ENCODE measurements around the gene BSG.
A peak's percentile ranks its signal among the peaks of the same experiment; 100 is the strongest.

BSG gene

DNA sequence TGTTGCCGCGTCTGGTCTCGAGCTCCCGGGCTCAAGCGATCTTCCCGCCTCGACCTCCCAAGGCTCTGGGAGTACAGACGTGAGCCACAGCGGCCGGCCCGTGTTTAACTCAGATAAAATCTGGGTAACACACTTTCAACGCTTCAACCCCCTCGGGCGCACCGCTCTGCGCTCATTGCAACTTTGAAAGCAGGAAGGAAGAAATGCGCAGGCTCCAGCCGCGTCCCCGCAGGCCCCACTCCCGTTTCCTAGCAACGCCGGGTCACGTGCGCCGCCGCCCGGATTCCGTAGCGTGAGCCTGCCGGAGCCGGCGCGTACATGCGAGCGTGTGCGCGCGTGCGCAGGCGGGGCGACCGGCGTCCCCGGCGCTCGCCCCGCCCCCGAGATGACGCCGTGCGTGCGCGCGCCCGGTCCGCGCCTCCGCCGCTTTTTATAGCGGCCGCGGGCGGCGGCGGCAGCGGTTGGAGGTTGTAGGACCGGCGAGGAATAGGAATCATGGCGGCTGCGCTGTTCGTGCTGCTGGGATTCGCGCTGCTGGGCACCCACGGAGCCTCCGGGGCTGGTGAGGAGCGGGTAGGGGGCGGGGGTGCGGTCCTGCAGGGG lies at the start of gene BSG:
BSG (plus strand) TSS at position 457 of the 603 bp plus-strand sequence; CDS start at position 496, 39 bp downstream.
- FAIRE-seq, result peak; percentile 70

DNA sequence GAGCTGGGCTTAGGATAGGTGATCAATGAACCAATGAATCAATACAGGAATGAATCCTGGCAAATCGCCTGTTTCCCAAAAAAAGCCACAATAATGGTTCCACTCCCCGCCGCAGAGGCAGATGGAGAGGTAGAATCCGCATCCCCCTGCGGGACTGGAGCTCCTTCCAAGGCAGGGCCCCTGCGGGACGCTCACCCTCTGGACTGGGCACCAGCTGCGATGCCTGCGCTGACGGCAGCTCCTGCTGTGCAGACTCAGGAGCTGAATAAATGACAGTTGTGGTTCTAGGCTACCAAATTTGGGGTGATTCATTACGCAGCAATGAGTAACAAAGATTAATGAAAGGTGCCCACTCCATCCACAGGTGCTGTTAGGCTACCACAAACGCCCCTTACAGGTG lies 49.7 kb upstream of the BSG start:
- no peak for FAIRE-seq

DNA sequence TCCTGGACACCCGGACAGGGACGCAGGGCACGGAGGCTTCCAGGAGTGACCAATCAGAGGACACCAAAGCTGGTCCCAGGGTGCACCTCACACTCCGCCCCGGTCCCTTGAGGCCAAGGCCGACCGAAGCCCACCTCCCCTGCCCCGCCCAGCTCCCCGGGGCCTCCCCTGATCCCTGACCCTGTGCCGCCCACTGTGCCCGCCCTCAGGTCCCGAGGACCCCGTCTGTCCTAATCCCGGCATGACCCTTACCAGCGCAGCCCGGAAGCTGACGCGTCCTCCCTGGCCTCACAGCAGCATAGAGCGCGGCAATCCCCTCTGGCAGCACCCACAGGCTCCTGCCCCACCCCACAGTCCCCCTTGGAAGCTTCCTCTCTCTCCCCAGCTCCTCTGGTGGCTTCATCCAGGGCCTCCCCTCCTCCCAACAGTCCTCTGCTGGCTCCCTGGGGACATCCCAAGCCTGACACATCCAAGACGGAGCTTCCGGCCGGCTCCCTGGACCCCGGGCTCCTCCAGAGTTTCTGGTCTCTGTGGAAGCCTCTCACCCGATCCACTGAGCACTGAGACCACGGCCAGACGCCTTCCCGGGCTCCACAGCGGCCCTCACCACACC lies 48.2 kb upstream of the BSG start:
- FAIRE-seq, result no peak

DNA sequence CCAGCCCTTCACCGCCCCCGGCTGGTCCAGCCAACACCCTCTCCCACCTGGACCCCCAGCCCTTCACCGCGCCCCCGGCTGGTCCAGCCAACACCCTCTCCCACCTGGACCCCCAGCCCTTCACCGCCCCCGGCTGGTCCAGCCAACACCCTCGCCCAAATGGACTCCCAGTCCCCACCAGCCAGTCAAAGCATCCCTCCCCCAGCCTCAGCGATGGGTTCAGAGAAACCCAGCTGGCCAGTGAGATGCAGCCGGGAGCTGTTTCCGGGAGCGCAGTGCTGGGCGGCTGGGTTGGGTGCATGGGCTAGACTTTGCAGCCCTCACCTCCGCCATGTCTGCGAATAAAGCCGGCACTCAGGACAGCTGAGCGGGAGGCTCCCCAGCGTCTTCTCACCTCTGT lies 47.4 kb upstream of the BSG start:
- FAIRE-seq, result no peak

DNA sequence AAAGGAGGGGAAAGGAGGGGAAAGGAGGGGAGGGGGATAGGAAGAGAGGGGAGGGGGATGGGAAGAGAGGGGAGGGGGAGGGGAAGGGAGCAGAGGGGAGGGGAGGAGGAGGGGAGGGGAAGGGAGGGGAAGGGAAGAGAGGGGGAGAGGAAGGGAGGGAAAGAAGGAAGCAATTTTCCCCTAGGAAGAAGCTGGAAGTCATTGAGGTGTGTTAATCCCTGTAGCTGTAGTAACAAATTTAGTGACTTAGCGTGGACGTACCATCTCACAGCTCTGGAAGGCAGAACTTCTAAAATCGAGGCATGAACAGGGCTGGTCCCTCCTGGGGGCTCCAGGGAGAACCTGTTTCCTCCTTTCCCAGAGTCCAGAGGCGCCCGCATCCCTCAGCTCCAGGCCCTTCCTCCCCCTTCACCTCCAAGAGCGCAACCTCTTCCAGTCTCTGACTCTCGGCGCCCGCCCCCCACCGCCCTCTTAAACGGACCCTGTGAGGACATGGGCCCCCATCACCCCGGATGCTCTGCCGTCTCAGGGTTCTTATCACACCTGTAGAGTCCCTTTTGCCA lies 46.5 kb upstream of the BSG start:
- no peak for FAIRE-seq

DNA sequence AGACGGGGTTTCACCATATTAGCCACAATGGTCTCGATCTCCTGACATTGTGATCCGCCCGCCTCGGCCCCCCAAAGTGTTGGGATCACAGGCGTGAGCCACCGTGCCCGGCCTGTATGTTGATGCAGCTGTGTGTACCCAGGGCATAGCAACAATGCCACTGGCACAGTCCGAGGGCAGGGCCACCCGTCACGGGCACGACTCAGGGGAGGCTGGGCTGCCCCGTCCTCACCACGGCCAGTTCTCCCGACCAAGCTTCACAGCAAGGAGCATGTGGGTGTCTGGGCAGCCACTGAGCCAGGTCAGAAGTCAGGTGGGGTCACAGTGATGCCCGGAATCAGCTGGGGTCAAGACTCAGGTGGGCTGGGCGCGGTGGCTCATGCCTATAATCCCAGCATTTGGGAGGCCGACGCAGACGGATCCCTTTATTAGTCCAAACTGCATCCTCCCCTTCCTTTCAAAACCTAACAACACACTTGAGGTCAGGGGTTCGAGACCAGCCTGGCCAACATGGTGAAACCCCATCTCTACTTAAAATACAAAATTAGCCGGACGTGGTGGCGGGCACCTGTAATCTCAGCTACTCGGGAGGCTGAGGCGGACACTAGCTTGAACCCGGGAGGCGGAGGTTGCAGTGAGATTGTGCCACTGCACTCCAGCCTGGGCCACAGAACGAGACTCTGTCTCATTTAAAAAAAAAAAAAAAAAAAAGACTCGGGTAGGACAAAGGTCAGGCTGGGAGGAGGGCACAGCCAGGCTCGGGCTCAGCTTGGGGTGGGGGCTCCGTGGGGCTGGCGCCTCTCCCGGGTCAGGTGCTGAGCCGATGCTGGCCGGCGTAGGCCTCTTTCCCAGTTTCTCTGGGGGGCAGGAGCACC lies 42.0 kb upstream of the BSG start:
- FAIRE-seq, result no peak

DNA sequence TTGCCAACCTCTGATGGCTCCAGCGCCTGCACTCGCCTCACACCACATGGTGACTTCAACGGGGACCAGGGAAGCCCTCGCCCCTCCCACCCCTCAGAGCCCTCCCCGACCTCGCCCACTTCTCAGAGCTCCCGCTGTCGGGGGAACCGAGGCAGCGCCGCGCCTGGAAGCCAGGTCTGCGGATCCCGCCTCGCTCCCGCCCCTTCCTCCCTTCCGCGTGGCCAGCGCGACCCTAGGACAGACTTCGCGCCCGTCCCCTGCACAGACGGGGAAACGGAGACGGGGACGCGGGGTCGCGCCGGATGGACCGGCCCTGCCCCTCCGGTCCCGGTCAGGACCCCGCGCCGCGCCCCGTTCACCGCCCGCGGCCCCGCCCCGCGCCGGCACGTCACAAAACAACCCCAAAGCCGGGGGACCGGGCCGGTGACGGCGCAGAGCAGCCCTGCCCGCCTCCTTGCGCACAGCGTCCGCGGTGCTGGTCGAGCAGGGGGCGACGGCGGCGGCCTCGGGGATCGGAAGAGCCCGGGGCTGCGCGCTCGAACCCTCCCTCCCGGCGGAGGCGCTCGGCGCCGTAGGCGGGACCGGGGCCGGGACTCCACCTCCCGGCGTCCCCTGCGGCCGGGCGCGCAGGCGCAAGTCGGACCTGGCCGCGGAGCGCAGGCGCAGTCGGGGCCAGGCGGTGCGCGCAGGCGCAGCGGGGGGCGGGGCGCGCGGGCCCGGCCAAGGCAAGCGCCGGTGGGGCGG lies 41.2 kb upstream of the BSG start:
- no peak for FAIRE-seq

DNA sequence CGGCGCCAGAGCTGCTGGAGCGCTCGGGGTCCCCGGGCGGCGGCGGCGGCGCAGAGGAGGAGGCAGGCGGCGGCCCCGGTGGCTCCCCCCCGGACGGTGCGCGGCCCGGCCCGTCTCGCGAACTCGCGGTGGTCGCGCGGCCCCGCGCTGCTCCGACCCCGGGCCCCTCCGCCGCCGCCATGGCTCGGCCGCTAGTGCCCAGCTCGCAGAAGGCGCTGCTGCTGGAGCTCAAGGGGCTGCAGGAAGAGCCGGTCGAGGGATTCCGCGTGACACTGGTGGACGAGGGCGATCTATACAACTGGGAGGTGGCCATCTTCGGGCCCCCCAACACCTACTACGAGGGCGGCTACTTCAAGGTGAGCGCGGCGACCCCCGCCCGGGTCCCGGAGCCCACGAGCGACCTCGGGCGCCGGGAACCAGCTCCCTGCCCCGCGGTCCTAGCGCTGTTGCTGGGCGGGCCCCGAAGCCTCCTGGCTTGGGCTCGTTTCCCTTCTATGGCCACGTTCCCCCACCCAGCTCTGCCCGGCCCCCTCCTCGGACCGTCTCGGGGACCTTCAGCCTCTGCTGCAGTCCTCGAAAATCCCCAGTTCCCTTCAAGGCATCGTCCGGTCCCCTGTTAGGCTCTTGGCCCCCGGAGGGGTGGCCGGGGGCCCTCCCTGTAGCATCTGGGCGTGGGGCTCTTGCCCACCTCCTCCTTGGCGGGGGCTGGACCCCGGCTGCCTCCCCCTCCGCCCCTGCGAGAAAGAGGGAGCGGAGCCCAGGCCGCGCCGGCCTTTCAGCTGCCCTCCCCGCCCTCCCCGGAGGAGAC lies 40.4 kb upstream of the BSG start, which contains the start of gene CDC34:
CDC34 (plus strand) TSS at position 8 of the 808 bp plus-strand sequence; CDS start at position 180, 172 bp downstream.
- FAIRE-seq, result no peak

DNA sequence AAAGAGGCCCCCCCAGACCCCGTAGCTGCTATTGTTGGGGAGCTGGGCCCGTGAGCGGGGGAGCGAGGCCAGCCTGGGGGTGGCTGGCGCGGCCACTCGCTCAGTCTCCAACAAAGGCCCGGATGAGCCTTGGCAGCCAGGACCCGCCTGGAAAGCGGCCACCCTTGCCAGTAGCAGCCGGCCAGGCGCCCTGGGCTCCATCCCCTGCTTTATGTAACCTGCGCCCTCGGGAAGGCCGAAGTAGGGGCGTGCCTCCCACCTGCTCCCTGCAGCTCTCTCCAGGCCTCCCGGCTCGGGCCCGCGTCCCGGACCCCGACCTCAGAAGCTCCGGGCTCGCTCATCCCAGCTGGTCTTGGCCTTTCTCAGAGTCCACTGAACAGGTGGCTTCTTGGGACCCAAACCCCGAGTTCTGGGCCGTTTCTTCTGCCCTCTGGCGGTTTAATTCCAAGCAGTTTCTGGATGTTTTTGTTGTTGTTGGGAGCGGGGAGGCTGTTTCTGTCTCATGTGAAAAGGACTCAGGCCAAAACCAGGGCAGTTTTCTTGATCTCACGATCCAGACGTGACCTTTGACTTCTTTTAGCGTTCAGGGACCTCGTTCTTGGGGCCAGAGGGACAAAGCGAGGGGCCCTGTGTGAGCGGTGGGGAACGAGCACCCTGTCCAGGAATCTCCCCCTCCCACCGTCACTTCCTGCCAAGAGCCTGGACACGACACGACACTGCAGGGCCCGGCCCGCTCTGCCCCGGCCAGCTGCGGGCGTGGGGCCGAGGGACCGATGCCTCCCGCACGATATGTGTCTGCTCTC lies 39.6 kb upstream of the BSG start:
- FAIRE-seq, result no peak

DNA sequence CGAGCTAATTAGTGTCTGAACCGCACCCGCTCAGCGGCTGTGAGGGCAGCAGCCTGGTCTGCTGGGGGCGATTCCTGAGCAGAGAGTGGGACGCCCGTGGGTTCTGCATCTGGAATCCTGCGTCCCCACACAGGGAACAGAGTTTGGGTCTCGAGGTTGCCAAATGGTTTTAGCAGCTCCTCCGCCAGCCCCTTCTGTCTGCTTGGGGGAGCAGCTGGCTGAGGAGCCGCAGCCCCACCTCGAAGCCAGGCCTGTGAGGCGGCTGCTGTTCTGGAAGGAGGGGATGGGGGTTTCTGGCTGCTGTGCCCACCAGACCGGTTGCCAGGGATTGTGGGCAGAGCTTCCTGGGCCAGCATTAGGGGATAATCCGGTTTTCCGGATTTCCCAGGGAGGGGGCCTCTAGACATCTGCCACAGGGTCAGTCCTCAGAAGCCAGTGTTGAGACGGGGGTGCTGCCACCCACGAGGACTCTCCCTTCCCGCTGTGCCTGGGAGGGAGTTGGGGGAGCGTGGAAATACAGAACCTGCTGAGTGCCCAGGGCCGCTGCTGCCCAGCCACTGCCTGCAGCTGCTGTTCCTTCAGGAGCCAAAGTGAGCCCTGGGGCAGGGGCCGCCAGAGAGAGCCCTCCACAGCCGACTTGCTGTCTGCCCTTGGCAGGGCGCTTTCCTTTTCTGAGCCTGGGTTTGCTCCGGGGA lies 38.9 kb upstream of the BSG start:
- FAIRE-seq, result no peak

DNA sequence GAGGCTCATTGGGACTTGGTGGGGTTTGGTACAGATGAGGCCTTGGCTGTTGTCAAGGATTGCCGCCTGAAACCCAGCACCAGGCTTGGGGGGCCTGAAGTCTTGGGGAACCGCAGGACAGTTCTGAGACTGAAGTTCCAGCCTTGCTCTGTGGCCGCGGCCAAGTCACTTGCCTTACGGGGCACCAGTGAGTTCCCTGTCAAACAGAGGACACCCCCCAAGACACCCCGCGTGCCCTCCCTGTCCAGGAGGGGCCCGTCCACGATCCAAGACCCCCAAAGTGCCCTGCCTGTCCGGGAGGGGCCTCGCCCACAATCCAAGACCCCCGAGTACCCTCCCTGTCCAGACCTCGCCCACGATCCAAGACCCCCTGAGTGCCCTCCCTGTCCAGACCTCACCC lies 38.3 kb upstream of the BSG start:
- FAIRE-seq, result no peak

DNA sequence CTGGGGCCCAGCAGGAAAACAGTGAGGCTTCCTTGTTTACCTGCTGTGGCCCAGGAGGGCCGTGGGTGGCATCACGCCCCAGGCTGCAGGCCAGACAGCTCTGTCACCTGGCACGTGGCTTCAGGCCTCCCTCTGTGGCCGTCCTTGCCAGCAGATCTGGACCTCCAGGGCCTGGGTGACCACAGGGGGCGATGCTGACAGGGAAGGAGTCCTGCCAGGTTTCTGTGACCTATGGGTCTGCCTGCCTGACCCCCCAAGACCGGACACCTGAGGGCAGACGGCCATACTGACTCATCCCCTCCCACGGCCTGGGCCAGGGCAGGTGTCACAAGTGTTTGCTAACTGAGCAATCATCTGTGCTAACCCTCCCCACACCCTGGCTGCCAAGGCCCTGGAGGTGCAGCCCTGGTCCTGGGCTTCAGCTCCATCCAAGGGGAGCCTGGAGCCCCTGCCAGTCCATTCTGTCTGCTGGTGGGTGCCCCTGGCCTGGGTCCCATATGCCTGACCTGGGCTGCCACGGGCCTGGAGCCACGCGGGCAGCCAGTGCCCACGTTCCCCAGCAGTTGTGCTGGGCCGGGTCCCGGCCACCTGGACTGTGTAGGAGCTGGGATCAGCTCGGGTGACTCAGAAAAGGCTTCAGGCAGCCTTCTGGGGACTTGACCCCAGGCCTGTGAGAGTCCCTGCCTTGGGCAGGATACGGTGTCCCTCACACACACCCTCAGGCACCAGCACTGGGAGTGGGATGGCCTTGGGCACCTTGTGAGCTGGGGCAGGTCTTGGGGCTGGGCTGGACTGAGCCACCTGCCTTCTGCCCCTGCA lies 37.2 kb upstream of the BSG start:
- no peak for FAIRE-seq

DNA sequence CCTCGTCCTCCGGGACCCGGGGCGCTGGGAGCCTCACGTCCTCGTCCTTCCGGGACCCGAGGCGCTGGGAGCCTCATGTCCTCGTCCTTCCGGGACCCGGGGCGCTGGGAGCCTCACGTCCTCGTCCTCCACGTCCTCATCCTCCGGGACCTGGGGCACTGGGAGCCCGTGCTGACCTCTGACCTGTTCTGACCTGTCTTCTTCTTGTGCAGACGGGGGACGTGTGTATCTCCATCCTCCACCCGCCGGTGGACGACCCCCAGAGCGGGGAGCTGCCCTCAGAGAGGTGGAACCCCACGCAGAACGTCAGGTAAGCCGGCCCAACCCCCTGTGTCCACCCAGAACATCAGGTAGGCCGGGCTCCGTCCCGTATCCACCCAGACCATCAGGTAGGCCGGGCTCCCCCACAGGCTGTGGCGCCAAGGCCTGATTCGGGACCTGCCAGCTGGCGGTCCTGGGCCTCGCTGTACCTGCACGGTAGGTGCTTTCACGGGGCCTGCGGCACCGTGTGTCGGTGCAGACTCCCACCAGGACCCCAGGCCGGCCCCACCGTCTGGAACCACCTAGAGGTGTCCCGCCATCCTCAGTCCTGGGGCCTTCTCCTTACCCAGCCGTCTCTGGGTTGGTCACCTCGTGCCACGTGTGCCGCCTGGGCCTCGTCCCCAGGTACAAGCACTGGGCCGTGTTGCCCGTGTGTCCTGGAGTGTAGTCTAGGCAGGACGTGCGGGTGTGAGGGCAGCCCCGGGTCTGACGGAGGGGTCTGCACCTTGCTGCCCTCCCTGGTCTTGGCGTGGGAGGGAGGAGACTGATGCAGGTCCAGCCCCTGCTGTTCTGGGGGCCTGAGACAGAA lies 36.1 kb upstream of the BSG start:
- no peak for FAIRE-seq

DNA sequence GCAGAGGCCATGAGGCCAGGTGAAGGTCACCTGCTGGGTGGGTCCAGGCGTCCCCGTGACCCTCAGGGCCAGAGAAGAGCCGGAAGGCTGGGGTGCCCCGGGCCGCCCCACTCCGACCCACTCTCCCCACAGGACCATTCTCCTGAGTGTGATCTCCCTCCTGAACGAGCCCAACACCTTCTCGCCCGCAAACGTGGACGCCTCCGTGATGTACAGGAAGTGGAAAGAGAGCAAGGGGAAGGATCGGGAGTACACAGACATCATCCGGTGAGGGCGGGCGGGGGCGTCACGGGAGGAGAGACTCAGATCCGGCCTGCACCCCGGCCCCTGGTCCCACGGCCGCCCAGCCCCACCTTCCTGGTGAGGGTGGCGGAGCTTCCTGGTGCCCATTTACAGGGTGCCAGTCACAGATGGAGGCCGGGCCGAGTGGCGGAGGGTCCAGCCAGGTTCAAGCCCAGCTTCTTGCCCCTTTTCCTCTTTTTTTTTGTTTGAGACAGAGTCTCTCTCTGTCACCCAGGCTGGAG lies 35.5 kb upstream of the BSG start:
- no peak for FAIRE-seq

DNA sequence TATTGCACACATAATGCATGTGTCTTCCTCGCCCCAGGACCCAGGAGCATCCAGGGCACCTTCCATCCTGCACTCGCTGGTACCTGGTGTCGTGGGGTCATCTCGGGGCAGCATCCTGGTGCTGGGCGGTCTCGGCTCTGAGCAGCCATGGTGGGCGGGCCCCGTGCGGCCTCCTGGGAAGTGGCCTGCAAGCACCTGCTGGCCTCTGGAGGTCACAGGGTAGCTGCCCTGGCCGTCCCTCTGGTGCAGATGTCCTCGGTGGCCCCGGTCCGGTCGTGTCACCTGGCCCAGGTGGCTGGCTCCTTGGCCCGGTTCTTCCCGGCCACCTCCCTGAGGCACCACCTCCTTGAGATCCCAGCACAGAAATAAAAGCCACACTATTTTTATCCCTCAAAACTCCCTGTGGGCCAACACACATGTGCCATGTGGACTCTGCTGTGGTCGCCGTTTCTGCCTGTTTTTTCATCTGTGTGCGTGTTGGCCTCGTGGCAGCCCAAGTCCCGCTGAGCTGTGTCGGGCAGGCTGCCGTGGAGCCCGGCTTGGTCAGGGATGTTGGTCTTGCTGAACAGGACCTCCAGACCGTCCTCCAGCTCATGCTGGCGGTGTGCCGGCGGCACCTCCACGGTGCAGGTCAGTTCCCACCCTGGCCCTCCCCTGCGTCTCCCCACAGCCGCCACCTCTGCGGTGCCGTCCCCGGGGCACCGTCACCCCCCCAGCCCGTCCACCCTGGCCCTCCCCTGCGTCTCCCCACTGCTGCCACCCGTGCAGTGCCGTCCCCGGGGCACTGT lies 33.6 kb upstream of the BSG start:
- FAIRE-seq, result no peak

DNA sequence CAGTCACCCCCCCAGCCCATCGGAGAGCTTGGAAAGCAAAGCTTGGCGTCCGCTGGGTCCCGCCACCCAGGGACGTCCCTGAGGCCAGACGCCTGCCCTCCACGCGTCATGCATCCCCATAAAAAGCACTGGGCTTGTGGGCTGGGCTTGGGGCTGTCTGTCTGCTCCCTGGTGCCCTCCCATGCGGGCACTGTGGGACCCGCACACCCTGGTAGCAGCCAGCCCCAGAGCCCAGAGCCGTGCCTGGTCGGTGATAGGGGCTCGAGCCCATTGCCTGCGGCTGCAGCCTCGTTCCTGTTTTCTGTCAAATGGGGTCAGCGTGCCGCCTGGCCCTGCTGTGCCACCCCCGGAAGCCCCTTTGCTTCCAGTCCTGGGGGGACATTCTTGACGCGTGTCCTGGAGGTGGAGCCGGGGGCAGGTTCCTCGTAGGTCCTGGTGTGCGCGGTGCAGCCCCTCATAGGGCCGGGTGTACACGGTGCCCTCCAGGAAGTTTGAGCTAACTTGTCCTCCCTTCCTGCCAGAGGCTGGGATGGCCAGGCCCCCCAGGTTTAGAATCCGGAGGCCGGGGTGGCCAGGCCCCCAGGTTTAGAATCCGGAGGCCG lies 32.9 kb upstream of the BSG start:
- FAIRE-seq, result no peak
